Stimulated activated CD8-positive, alpha-beta memory T cell treated with anti-CD3 and anti-CD28 coated beads, Interleukin-15, amount 100 ng/mL, for 48 hours (primary cell): Measurements from ENCODE around the gene BLCAP.
"Not testable (repeated sequence)": the region's sequence is repeated elsewhere in the genome, so short reads cannot be mapped to it uniquely, and the experiment has no call there.

Experiments used
- DNase-seq, 2 donors: peaks; one replicate each; pipeline ENCODE4 v3.0.0-alpha.2; 2020; ENCODE audit warnings: low read depth in 2 of 2

BLCAP gene

DNA sequence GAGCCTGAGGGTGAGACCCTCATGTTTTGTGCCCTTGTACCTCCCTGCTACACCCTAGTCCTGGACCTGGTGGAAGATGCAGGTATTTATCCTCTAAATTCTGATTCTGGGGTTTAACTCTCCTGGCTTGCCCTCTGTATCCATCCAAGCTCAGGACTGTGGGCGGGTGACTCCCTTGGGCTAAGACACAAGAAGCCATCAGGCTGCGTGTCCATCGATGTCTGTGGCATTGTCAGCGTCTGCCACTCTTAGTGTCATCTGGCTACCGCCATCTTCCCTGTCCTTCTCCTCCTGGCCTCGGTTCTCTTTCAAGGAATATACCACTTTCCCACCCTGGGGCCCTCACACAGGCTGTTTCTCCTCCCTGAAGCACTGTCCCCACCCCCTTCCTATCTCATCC, 28.9 kb upstream of the BLCAP start:
- DNase-seq = no peak

GRCh38 chr20:37554721-37555298, 27.1 kb upstream of the BLCAP start:
- not testable (repeated sequence) for DNase-seq

- DNase-seq = no peak
Observed at GRCh38 chr20:37552415-37552814, 24.7 kb upstream of the BLCAP start.

GRCh38 chr20:37551660-37552059, 24.0 kb upstream of the BLCAP start:
- DNase-seq = not testable (repeated sequence)

- DNase-seq = not testable (repeated sequence)
Observed at GRCh38 chr20:37550101-37550920, 22.6 kb upstream of the BLCAP start.

DNA sequence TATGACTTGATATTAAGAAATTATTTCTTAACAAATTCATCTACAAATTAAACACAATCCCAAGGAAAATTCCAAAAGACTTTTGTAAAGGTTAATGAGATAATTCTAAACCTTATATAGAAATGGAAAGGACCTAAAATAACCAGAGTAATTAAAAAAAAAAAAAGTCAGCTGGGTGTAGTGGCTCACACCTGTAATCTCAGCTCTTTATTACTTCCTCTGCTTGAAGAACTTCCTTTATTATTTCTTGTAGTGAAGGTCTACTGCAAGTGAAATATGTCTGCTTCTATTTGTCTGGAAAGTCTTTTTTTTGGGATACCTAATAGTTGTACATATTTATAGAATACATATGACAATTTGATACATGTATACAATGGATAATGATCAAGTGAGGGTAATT, 20.2 kb upstream of the BLCAP start:
- no peak for DNase-seq

DNA sequence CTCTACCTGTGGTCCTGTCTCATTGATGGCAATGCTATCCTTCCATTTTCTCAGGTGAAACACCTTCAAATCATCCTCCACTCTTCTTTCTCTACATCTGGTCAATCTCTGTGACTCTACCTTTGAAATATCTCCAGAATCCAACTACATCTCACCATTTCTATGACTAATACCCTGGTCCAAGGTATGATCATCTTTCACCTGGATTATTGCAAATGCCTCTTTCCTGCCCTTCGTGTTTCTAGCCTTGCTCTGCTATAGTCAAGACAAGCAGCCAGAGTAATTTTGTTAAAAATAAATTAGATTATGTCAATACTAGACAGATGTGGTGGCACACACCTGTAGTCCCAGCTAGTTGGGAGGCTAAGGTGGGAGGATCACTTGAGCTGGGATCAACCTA, 17.8 kb upstream of the BLCAP start:
- no peak for DNase-seq

DNA sequence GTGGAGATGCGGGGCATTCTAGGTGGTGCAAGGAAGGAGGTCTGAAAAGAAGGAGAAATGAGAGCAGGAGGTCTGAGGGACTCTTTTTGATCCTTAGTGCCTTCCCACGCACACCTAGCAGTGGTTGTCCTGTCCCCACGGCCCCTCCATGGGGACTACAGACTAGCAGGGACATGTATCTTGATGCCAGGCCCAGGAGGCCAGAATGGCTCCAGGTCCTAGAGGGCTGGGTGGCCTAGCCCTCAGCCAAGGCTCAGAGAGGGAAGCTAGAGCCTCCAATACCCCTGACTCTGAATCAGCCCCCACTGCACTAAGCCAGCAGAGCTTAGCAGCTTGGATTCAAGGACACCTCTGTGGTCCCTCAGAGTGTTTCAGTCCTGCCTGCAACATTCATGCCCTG, 16.7 kb upstream of the BLCAP start:
- DNase-seq = no peak

GRCh38 chr20:37543828-37544227, 16.2 kb upstream of the BLCAP start:
- no peak for DNase-seq

DNA sequence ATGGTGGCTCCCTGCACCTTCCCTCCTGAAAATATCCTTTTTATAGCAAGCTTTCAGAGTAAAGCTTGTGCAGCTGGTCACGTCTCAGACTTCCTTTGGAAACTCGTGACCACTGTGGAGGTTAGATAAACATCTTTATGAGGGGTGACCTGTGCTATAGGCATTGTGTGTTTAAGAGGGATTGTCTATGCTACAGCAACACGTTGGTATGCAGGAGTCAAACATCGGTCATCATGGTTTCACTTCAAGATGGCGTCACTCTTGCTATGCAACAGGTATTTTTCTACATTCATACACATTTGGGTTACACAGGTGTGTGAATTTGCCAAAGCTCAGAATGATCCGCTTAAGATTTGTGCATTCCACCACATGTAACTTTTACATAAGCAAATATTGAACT, 14.6 kb upstream of the BLCAP start:
- DNase-seq = no peak

DNA sequence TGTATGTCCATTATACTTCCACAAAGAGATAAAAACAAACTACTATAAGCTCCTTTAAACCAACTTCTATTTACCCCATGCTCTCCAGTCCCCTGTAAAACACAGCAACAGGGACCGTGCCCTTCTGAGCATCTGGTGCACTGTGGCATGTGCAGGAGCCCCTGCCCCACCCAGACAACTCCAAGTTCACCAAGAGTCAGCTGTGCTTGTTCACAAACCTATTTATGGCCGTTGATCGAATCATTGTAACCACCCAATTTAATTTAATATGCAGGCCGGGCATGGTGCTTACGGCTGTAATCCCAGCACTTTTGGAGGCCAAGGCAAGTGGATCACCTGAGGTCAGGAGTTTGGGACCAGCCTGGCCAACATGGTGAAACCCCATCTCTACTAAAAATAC, 13.7 kb upstream of the BLCAP start:
- no peak for DNase-seq

GRCh38 chr20:37540838-37541237, 13.2 kb upstream of the BLCAP start:
- not testable (repeated sequence) for DNase-seq

GRCh38 chr20:37540001-37540400, 12.3 kb upstream of the BLCAP start:
- DNase-seq = no peak

DNA sequence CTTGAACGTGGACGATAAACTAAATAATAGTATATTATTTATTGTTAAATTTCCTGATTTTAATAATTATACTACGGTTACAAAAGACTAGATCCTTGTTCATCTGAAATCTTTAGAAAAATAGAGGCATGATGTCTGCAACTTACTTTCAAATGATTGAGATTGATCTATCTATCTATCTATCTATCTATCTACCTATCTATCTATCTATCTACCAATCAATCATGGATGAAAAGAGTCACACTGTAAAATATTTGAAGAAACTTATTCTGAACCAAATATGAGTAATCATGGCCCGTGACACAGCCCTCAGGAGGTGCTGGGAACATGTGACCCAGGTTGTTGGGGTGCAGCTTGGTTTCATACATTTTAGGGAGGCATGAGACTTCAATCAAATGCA, 11.7 kb upstream of the BLCAP start:
- DNase-seq = no peak

DNA sequence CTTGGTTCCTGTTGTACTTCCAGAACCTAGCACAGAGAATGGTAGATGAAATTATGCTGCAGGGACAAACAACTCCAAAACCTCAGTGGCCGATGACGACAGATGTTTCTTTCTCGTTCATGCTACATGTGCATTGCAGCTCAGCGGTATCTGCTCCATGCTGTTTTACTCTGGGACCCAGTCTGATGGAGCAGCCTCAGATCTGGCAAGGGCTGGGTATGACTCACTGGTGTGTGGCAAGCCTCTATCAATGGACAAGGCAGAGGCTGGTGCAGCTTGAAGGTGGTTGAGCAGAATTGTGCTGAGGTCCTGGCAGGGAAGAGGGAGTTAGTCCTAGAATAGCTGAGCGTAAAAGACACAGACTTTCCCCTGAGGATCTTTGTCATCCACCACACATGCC, 10.3 kb upstream of the BLCAP start:
- no peak for DNase-seq

DNA sequence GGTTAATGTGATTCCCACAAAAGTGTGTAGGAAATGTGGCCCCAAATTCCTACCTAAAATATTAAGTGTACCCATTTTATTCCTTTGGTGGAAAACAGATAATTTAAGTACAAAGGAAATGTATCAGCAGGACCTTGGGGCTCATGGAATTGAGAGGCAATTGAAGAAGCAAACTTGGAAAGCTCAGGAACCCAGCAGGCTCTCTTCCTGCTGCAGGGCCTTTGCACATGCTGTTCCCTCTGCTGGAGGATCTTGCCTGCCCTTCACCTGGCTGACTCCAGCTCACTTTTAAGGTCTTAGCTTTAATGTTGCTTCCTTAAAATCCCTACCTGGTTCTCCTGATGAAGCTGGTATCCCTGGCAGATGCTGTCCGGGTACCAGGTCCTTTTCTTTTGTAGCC, 9.8 kb upstream of the BLCAP start:
- DNase-seq = no peak

GRCh38 chr20:37535443-37536132, 7.9 kb upstream of the BLCAP start:
- no peak for DNase-seq

- no peak for DNase-seq
Observed at GRCh38 chr20:37534401-37535157, 6.9 kb upstream of the BLCAP start.

- DNase-seq = no peak
Observed at GRCh38 chr20:37533154-37533715, 5.6 kb upstream of the BLCAP start.

GRCh38 chr20:37531856-37532255, 4.2 kb upstream of the BLCAP start:
- no peak for DNase-seq

- no peak for DNase-seq
Observed at GRCh38 chr20:37530696-37531095, 3.0 kb upstream of the BLCAP start.
